GM21526 (cell line): ENCODE results near the gene R3HDM1.
A peak's percentile ranks its signal among the peaks of the same experiment; 100 is the strongest.
"Not testable (repeated sequence)": the region's sequence is repeated elsewhere in the genome, so short reads cannot be mapped to it uniquely, and the experiment has no call there.

ENCODE experiments used
- ATAC-seq: cut with Tn5 transposase; IDR thresholded peaks from one replicate; pipeline ENCODE4 v1.9.1; 2021; ENCODE audit warnings: moderate library complexity; ENCODE audit not compliant: unreplicated experiment, low FRiP score

The R3HDM1 gene

GRCh38 chr2:135701442-135701841, 170.2 kb downstream of the R3HDM1 start:
- ATAC-seq = no peak

- no peak for ATAC-seq
Measured at GRCh38 chr2:135703300-135703699, 172.0 kb downstream of the R3HDM1 start.

GRCh38 chr2:135704075-135704474, 172.8 kb downstream of the R3HDM1 start:
- ATAC-seq = not testable (repeated sequence)

- no peak for ATAC-seq
Measured at GRCh38 chr2:135708159-135708558, 176.9 kb downstream of the R3HDM1 start.

- no peak for ATAC-seq
Measured at GRCh38 chr2:135709992-135710391, 178.7 kb downstream of the R3HDM1 start.

- not testable (repeated sequence) for ATAC-seq
Measured at GRCh38 chr2:135715086-135715485, 183.8 kb downstream of the R3HDM1 start.

GRCh38 chr2:135728064-135728743, 196.9 kb downstream of the R3HDM1 start:
- ATAC-seq = no peak

GRCh38 chr2:135732561-135732960, 201.3 kb downstream of the R3HDM1 start:
- no peak for ATAC-seq

GRCh38 chr2:135733045-135733444, 201.8 kb downstream of the R3HDM1 start:
- ATAC-seq = no peak

- ATAC-seq = no peak
Measured at GRCh38 chr2:135736546-135736945, 205.3 kb downstream of the R3HDM1 start.

- ATAC-seq = no peak
Measured at GRCh38 chr2:135740206-135740605, 208.9 kb downstream of the R3HDM1 start.

GRCh38 chr2:135741043-135741394, 209.7 kb downstream of the R3HDM1 start:
- ATAC-seq = no peak

GRCh38 chr2:135741395-135742324, 210.4 kb downstream of the R3HDM1 start, which contains the start of gene UBXN4:
Gene UBXN4, plus strand, starts transcription at chr2:135741855. Its CDS starts 75 bp downstream, at chr2:135741930.
- ATAC-seq = peak; percentile 86

- ATAC-seq = peak; percentile 28
Measured at GRCh38 chr2:135742325-135742757, 211.1 kb downstream of the R3HDM1 start.

- ATAC-seq = no peak
Measured at GRCh38 chr2:135743860-135744259, 212.6 kb downstream of the R3HDM1 start.

GRCh38 chr2:135744760-135745314, 213.6 kb downstream of the R3HDM1 start:
- no peak for ATAC-seq

- no peak for ATAC-seq
Measured at GRCh38 chr2:135745545-135745944, 214.3 kb downstream of the R3HDM1 start.

GRCh38 chr2:135755573-135755972, 224.3 kb downstream of the R3HDM1 start:
- no peak for ATAC-seq

- ATAC-seq = no peak
Measured at GRCh38 chr2:135756692-135757091, 225.4 kb downstream of the R3HDM1 start.

GRCh38 chr2:135762022-135762421, 230.7 kb downstream of the R3HDM1 start:
- no peak for ATAC-seq

GRCh38 chr2:135762530-135762929, 231.2 kb downstream of the R3HDM1 start:
- no peak for ATAC-seq
